KMS-11 (cell line): ENCODE results near the gene ADCY5.

Source experiments
- H2AFZ ChIP-seq: fragments of 200-600 bp; sonication (generic); 2 replicates; pipeline ENCODE4 v1.6.1; 2016; ENCODE audit warnings: antibody characterized with exemption, mixed run types, low read depth
- H3K27ac ChIP-seq: fragments of 200-600 bp; sonication (generic); 2 replicates; pipeline ENCODE4 v1.6.1; 2016; ENCODE audit warnings: mild to moderate bottlenecking, mixed run types
- H3K27me3 ChIP-seq: fragments of 200-600 bp; sonication (generic); 2 replicates; pipeline ENCODE4 v1.6.1; 2017; ENCODE audit warnings: mild to moderate bottlenecking, low read depth, mixed run types, moderate library complexity; ENCODE audit not compliant: insufficient read depth
- H3K36me3 ChIP-seq: fragments of 200-600 bp; sonication (generic); 2 replicates; pipeline ENCODE4 v1.6.1; 2017; ENCODE audit warnings: mild to moderate bottlenecking, mixed run types; ENCODE audit not compliant: insufficient read depth
- H3K4me1 ChIP-seq: fragments of 200-600 bp; sonication (generic); 2 replicates; pipeline ENCODE4 v1.6.1; 2016; ENCODE audit warnings: mild to moderate bottlenecking, low read depth, mixed run types; ENCODE audit not compliant: poor library complexity, severe bottlenecking
- H3K4me2 ChIP-seq: fragments of 200-600 bp; sonication (generic); 2 replicates; pipeline ENCODE4 v1.7.0; 2016; ENCODE audit warnings: mild to moderate bottlenecking, mixed run types
- H3K4me3 ChIP-seq: fragments of 200-600 bp; sonication (generic); IDR thresholded peaks from 2 replicates; pipeline ENCODE4 v1.6.1; 2017; ENCODE audit warnings: low read depth, low read length, mixed read lengths; ENCODE audit not compliant: insufficient read depth
- H3K79me2 ChIP-seq: fragments of 200-600 bp; sonication (generic); 2 replicates; pipeline ENCODE4 v1.6.1; 2016; ENCODE audit warnings: low read depth, mixed run types; ENCODE audit not compliant: insufficient read depth
- H3K9ac ChIP-seq: fragments of 200-600 bp; sonication (generic); 2 replicates; pipeline ENCODE4 v1.6.1; 2016; ENCODE audit warnings: mild to moderate bottlenecking, mixed run types
- H4K20me1 ChIP-seq: fragments of 200-600 bp; sonication (generic); 2 replicates; pipeline ENCODE4 v1.6.1; 2016; ENCODE audit warnings: mild to moderate bottlenecking, mixed run types; ENCODE audit not compliant: insufficient read depth
- CTCF ChIP-seq: fragments of 200-600 bp; sonication (generic); conservative IDR thresholded peaks from 2 replicates; pipeline ENCODE4 v1.6.1; 2017; ENCODE audit warnings: low read depth, mild to moderate bottlenecking, antibody characterized with exemption, low read length, moderate library complexity, mixed read lengths

Gene ADCY5

GRCh38 chr3:123320221-123320620 is 128.7 kb downstream of the ADCY5 start:
- TF ChIP-seq CTCF: no peak
- Histone ChIP-seq H3K79me2 (no peaks in the 10 kb centered on the region), H4K20me1 (no peaks in the 10 kb centered on the region), H3K36me3 (no peaks in the 10 kb centered on the region), H2AFZ (no peak overlapping the region), H3K27me3 (peaks cover 3% of the 10 kb centered on the region; the same call in 1 of the 2 replicates), H3K4me2 (no peak overlapping the region), H3K9ac (no peak overlapping the region), H3K4me3 (no peak overlapping the region), H3K27ac (no peak overlapping the region), H3K4me1 (no peaks in the 10 kb centered on the region)

- no peaks in the 10 kb centered on the region for H3K4me1 ChIP-seq
- no peak overlapping the region for H3K4me3 ChIP-seq
- no peaks in the 10 kb centered on the region for H3K79me2 ChIP-seq
- no peaks in the 10 kb centered on the region for H3K36me3 ChIP-seq
- no peak overlapping the region for H3K9ac ChIP-seq
- H3K4me2 ChIP-seq: no peak overlapping the region
- no peaks in the 10 kb centered on the region for H4K20me1 ChIP-seq
- no peak overlapping the region for H3K27ac ChIP-seq
- TF ChIP-seq CTCF: no peak
- peaks cover 3% of the 10 kb centered on the region; the same call in 1 of the 2 replicates for H3K27me3 ChIP-seq
- H2AFZ ChIP-seq: no peak overlapping the region
Measured at GRCh38 chr3:123319760-123320159, 129.1 kb downstream of the ADCY5 start.

- H3K4me2 ChIP-seq: no peak overlapping the region
- no peaks in the 10 kb centered on the region for H4K20me1 ChIP-seq
- H2AFZ ChIP-seq: no peak overlapping the region
- no peaks in the 10 kb centered on the region for H3K4me1 ChIP-seq
- TF ChIP-seq CTCF: no peak
- no peaks in the 10 kb centered on the region for H3K79me2 ChIP-seq
- no peak overlapping the region for H3K4me3 ChIP-seq
- no peak overlapping the region for H3K27ac ChIP-seq
- H3K36me3 ChIP-seq: no peaks in the 10 kb centered on the region
- H3K27me3 ChIP-seq: peaks cover 3% of the 10 kb centered on the region; the same call in 1 of the 2 replicates
- H3K9ac ChIP-seq: no peak overlapping the region
Measured at GRCh38 chr3:123318374-123318773, 130.5 kb downstream of the ADCY5 start.

GRCh38 chr3:123317716-123318115 is 131.2 kb downstream of the ADCY5 start:
- no peaks in the 10 kb centered on the region for H3K79me2 ChIP-seq
- no peaks in the 10 kb centered on the region for H3K4me1 ChIP-seq
- TF ChIP-seq CTCF: no peak
- H3K36me3 ChIP-seq: no peaks in the 10 kb centered on the region
- H3K27ac ChIP-seq: no peak overlapping the region
- H3K27me3 ChIP-seq: peaks cover 2% of the 10 kb centered on the region; the same call in 1 of the 2 replicates
- no peak overlapping the region for H3K4me3 ChIP-seq
- H3K4me2 ChIP-seq: no peak overlapping the region
- H4K20me1 ChIP-seq: no peaks in the 10 kb centered on the region
- H3K9ac ChIP-seq: no peak overlapping the region
- no peak overlapping the region for H2AFZ ChIP-seq

- no peaks in the 10 kb centered on the region; the same call in 1 of the 2 replicates for H3K27me3 ChIP-seq
- H3K79me2 ChIP-seq: no peaks in the 10 kb centered on the region
- H3K4me1 ChIP-seq: no peaks in the 10 kb centered on the region
- TF ChIP-seq CTCF: no peak
- no peak overlapping the region for H3K4me2 ChIP-seq
- no peak overlapping the region for H3K27ac ChIP-seq
- H3K4me3 ChIP-seq: no peak overlapping the region
- H2AFZ ChIP-seq: no peak overlapping the region
- no peak overlapping the region for H3K9ac ChIP-seq
- H4K20me1 ChIP-seq: no peaks in the 10 kb centered on the region
- no peaks in the 10 kb centered on the region for H3K36me3 ChIP-seq
Measured at GRCh38 chr3:123315271-123315595, 133.7 kb downstream of the ADCY5 start.
